Gastrocnemius medialis (tissue), 4 donors: ENCODE results near the gene SLC38A6. TPM values are rescaled to one million over a fixed set of nuclear protein-coding genes. Genes with fewer than 3 reads are reported as not detected.

Experiments
- ATAC-seq, 2 donors: fragments of 150-250 bp; one replicate each; pipeline ENCODE4 v1.9.1; 2016
- DNase-seq, 2 donors: peaks; one replicate each; pipeline ENCODE4 v3.0.0-alpha.2; 2019
- H3K27ac ChIP-seq, 4 donors: fragments of 200-600 bp; sonication (generic); 1 replicate in 1 of 4; 2 replicates in 3 of 4; pipeline ENCODE4 v1.5.1; 2016 to 2018; ENCODE audit warnings: mild to moderate bottlenecking in 2 of 4, moderate library complexity in 1 of 4
- H3K27me3 ChIP-seq, 3 donors: fragments of 200-600 bp; sonication (generic) in 2 of 3; 1 replicate in 1 of 3; 2 replicates in 2 of 3; pipeline versions ENCODE4 v1.5.1 to v1.6.0; 2016 to 2019; ENCODE audit warnings: mild to moderate bottlenecking in 1 of 3, moderate library complexity in 1 of 3
- H3K36me3 ChIP-seq, 2 donors: fragments of 200-600 bp; sonication (generic) in 1 of 2; one replicate each; pipeline ENCODE4 v1.5.1; 2017 to 2018
- H3K4me1 ChIP-seq, 2 donors: fragments of 200-600 bp; sonication (generic) in 1 of 2; one replicate each; pipeline ENCODE4 v1.5.1; 2016 to 2017; ENCODE audit warnings: mild to moderate bottlenecking in 2 of 2
- H3K4me3 ChIP-seq, 4 donors: fragments of 200-600 bp; sonication (generic) in 3 of 4; 1 replicate in 1 of 4; 2 replicates in 3 of 4; pipeline ENCODE4 v1.5.1; 2016 to 2019; ENCODE audit warnings: mild to moderate bottlenecking in 2 of 4
- H3K9me3 ChIP-seq, 3 donors: fragments of 200-600 bp; sonication (generic) in 2 of 3; 1 replicate in 1 of 3; 2 replicates in 2 of 3; pipeline ENCODE4 v1.5.1; 2016 to 2019
- POLR2A ChIP-seq, 2 donors: fragments of 450-650 bp; IDR thresholded peaks; one replicate each; pipeline ENCODE4 v1.6.1; 2017; ENCODE audit warnings: antibody characterized with exemption in 2 of 2, mild to moderate bottlenecking in 2 of 2, moderate library complexity in 2 of 2
- in situ Hi-C, 4 donors: fragments of 200-750 bp; cut with MboI; loops; one replicate each; pipeline versions ENCODE4 v1.15.0 to v1.8.0; 2017; ENCODE audit warnings: low sequenced_read_pairs in 4 of 4
- intact Hi-C: fragments of 100-400 bp; cut with DNase I; formaldehyde crosslinking; loops from one replicate; pipeline ENCODE4 v1.15.1; 2023; ENCODE audit warnings: low total_unique reads
- total RNA-seq, 4 donors: library from RNA; depleted of rRNA; stranded (reverse); fragments of >200 nt; gene quantifications; one replicate each; pipeline versions ENCODE4 v1.1.0 to v1.2.3, GENCODE V29; 2016
- TF ChIP-seq, protein P1 (sequence below), 5 experiments: fragments of 450-650 bp in 3 of 5; fragments of 200-600 bp in 2 of 5; sonication (generic) in 2 of 5; IDR thresholded peaks in 4 of 5; conservative IDR thresholded peaks in 1 of 5; 1 replicate in 4 of 5; 2 replicates in 1 of 5; pipeline ENCODE4 v1.5.1; 2016 to 2019; ENCODE audit warnings: antibody characterized with exemption in 5 of 5, mild to moderate bottlenecking in 3 of 5, moderate library complexity in 3 of 5

Gene SLC38A6
- total RNA-seq, 4 donors from 2014 or later: 4.0 to 22.6 (median 7.0) TPM

DNA sequence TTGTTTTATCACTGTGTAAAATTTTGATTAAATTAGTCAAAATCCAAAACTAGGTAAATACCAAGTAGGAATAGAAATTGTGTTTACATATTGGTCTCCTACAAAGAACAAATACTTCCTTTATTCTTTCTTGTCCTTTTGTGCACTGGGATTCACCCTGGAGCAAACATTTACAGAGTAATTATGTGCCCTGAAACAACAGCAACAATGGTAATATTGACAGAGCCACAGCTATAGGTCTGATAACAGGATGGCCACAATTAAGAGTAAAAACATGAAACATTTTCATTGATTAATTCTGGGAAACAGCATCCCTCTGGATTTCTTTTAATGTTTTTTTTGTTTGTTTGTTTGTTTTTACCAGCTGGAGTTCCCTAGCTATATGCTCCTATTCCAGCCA is 61.2 kb downstream of the SLC38A6 start:
- Histone ChIP-seq H3K27me3 (no peaks in the 10 kb centered on the region), H3K36me3 (no peaks in the 10 kb centered on the region), H3K4me3 (no peak overlapping the region), H3K27ac (no peak overlapping the region), H3K4me1 (no peaks in the 10 kb centered on the region), H3K9me3 (no peaks in the 10 kb centered on the region)
- intact Hi-C loops: no loop called here
- TF ChIP-seq, protein P1, sequence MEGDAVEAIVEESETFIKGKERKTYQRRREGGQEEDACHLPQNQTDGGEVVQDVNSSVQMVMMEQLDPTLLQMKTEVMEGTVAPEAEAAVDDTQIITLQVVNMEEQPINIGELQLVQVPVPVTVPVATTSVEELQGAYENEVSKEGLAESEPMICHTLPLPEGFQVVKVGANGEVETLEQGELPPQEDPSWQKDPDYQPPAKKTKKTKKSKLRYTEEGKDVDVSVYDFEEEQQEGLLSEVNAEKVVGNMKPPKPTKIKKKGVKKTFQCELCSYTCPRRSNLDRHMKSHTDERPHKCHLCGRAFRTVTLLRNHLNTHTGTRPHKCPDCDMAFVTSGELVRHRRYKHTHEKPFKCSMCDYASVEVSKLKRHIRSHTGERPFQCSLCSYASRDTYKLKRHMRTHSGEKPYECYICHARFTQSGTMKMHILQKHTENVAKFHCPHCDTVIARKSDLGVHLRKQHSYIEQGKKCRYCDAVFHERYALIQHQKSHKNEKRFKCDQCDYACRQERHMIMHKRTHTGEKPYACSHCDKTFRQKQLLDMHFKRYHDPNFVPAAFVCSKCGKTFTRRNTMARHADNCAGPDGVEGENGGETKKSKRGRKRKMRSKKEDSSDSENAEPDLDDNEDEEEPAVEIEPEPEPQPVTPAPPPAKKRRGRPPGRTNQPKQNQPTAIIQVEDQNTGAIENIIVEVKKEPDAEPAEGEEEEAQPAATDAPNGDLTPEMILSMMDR (IDR thresholded peaks at IDR 0.05 in 4 of 5, conservative IDR thresholded peaks at IDR 0.05 in 1 of 5): no peak
- no peak for TF ChIP-seq POLR2A (IDR thresholded peaks at IDR 0.05)
- no peak for ATAC-seq
- DNase-seq: no peak
- in situ Hi-C loops: loop anchor here in 1 of 4 donors (25.0 kb wide), 1 partner anchor 145 kb away; no protein-coding TSS in a partner anchor

DNA sequence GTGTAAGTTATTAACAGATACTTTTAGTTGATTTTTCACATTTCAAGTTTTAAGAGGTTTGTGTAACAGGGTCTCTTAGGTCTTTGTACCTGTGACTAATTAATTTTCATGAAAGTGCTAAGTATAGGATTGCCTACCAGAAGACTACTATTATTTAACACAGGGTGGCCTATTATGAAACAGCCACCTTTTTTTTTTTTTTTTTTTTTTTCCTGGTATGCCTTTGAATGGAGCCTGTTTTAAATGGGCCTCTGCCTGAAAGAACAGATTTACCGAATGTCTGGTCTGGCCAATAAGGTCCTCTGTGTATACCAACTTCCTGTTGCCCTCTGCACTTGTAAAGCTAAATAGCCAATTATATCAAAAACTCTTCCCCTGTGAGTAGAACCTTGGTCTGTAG is 62.5 kb downstream of the SLC38A6 start:
- H3K27ac ChIP-seq: no peak overlapping the region
- no peaks in the 10 kb centered on the region for H3K4me1 ChIP-seq
- ATAC-seq: no peak
- H3K4me3 ChIP-seq: no peak overlapping the region
- H3K9me3 ChIP-seq: no peaks in the 10 kb centered on the region
- H3K27me3 ChIP-seq: no peaks in the 10 kb centered on the region
- no peaks in the 10 kb centered on the region for H3K36me3 ChIP-seq
- intact Hi-C loops (no loop called here), in situ Hi-C loops (loop anchor here in 1 of 4 donors (25.0 kb wide), 1 partner anchor 144 kb away; no protein-coding TSS in a partner anchor)
- DNase-seq: no peak
- TF ChIP-seq POLR2A (IDR thresholded peaks at IDR 0.05): no peak
- TF ChIP-seq, protein P1 (IDR thresholded peaks at IDR 0.05 in 4 of 5, conservative IDR thresholded peaks at IDR 0.05 in 1 of 5): no peak

DNA sequence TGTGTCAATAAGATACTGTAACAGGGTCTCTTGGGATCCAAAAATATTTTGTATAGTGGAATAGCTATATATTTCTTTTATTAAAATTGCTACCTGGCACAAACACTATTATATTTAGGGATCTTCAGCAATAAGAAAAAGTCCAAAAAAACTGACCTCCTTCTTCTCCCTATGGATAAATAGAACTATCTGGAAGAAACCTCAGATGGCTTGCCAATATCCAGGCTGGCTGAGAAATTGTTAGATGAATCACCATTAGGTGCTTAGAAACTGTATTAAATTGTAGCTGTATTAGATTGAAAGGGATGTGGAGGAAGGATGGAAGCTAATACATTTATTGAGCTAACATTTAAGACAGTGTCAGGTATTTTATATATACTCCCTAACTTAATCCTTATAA is 66.0 kb downstream of the SLC38A6 start:
- Histone ChIP-seq H3K4me3 (no peak overlapping the region), H3K9me3 (no peaks in the 10 kb centered on the region), H3K27ac (no peak overlapping the region), H3K36me3 (no peaks in the 10 kb centered on the region), H3K27me3 (no peaks in the 10 kb centered on the region), H3K4me1 (no peaks in the 10 kb centered on the region)
- ATAC-seq (no peak), DNase-seq (no peak)
- intact Hi-C loops (no loop called here), in situ Hi-C loops (loop anchor here in 1 of 4 donors (25.0 kb wide), 1 partner anchor 140 kb away; no protein-coding TSS in a partner anchor)
- TF ChIP-seq, protein P1 (IDR thresholded peaks at IDR 0.05 in 4 of 5, conservative IDR thresholded peaks at IDR 0.05 in 1 of 5): no peak
- TF ChIP-seq POLR2A (IDR thresholded peaks at IDR 0.05): no peak

DNA sequence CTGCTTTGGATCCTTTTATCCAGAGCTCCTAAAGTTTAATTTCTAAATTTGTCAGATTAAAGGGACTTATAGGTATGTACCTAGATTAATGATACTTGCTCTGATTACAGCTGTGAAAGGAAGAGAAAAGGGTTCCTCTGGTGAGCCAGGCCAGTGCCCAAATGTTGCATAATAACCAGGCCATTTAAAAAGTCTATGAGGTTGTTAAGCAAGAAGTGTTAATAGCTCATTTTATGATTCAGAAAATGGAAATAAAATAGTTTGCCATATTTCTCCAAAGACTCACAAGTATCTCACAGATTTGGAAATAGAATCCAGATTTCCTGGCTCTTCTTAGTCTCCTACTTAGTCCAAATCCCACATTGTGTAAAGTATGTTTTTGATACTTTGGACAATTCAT is 67.6 kb downstream of the SLC38A6 start:
- ATAC-seq (peak in 1 of 2 donors; percentile 56), DNase-seq (no peak)
- no peaks in the 10 kb centered on the region for H3K9me3 ChIP-seq
- TF ChIP-seq, protein P1 (IDR thresholded peaks at IDR 0.05 in 4 of 5, conservative IDR thresholded peaks at IDR 0.05 in 1 of 5): no peak
- no peak for TF ChIP-seq POLR2A (IDR thresholded peaks at IDR 0.05)
- no peak overlapping the region for H3K4me3 ChIP-seq
- in situ Hi-C loops: loop anchor here in 1 of 4 donors (25.0 kb wide), 1 partner anchor 139 kb away; no protein-coding TSS in a partner anchor
- peak overlapping the region in 1 of 4 donors; percentile 0 for H3K27ac ChIP-seq
- intact Hi-C loops: no loop called here
- H3K36me3 ChIP-seq: peaks cover 0 to 4% of the 10 kb centered on the region in 2 donors
- H3K4me1 ChIP-seq: no peaks in the 10 kb centered on the region
- H3K27me3 ChIP-seq: no peaks in the 10 kb centered on the region

DNA sequence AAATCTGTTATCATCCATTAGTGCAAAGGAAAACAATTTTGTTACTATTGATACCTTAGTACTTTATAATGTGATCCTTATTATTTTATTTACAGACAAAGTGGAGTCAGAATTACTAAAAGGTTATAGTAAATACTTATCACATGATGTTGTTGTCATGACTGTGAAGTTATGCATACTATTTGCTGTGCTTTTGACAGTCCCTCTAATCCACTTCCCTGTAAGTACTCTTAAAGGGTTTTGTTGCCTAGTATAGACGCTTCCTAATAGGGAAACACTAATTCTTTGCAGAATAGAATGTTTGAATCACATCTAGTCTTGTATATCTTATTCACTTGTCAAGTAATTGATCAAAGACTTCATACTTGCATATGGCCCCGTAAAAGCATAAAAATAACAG is 69.4 kb downstream of the SLC38A6 start:
- TF ChIP-seq, protein P1 (IDR thresholded peaks at IDR 0.05 in 4 of 5, conservative IDR thresholded peaks at IDR 0.05 in 1 of 5): no peak
- no peak for TF ChIP-seq POLR2A (IDR thresholded peaks at IDR 0.05)
- Histone ChIP-seq H3K27ac (no peak overlapping the region), H3K4me3 (no peak overlapping the region), H3K4me1 (no peaks in the 10 kb centered on the region), H3K27me3 (no peaks in the 10 kb centered on the region), H3K36me3 (peaks cover 0 to 12% of the 10 kb centered on the region in 2 donors), H3K9me3 (no peaks in the 10 kb centered on the region)
- intact Hi-C loops: no loop called here
- ATAC-seq: no peak
- no peak for DNase-seq
- in situ Hi-C loops: no loop called here
